NCI-H2107 (cell line): ENCODE data around the gene LSP1.

Source experiments
- DNase-seq: peaks from one replicate; lab custom pipeline; 2025; lab: John Stamatoyannopoulos, UW

LSP1 gene

DNA sequence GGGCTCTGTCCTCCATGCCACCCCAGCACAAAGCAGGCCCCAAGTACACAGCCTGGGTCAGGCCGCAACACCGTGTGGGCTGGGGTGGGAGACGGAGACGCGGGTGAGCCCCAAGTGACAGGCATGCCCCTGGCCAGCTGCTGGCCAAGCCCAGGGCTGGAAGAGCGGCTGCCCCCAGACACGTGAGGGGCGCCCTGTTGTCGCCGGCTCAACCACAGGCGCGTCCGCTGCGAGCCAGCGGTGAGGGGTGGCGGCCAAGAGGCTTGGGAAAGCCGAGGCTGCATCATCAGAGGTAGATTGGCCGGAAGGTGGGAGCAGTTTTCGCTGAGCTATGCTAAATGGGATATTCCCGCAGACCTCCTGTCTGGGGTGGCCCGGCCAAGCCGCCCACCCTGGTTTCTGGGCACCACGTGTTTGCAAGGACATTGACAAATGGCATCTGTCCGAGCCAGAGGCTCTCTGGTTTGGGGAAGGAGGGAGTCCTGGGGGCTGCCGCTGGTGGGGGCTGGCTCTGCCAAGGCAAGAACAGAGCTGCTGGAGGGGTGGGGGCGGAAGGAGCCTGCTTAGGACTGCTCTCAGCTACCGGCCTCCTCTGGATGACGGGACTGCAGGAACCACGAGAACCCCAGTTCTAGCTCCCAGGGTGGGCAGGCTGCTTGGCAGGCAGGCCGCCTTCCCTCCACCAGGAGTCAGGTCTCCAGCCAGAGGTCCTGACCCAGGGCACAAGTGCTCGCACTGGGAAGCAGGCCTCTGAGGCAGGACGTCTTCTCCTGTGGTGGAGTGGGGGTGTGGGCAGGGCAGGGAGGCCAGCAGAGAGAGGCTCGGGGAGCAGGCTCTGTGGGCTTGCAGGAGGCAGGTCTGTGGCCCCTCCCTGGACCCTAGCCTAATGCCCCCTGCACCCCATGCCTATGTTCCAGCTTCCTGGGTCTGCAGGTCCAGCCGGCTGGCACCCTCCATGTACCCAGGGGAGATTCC lies 38.3 kb downstream of the LSP1 start:
- DNase-seq, result no peak

DNA sequence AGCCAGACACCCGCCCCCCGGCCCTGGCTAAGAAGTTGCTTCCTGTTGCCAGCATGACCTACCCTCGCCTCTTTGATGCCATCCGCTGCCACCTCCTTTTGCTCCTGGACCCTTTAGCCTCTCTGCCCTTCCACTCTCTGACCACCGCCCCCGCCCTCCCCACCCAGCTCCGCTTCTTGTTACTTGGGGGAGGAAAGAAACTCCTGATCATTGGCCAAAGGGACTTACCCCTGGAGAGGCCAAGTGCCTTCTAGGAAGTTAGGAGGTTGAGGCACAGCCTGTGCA lies 38.9 kb downstream of the LSP1 start, which contains the start of gene PRR33:
Gene PRR33 (minus strand): TSS at position 65 of the 285 bp plus-strand sequence. CDS start 1,311 bp downstream, outside the sequence.
- DNase-seq, result no peak

DNA sequence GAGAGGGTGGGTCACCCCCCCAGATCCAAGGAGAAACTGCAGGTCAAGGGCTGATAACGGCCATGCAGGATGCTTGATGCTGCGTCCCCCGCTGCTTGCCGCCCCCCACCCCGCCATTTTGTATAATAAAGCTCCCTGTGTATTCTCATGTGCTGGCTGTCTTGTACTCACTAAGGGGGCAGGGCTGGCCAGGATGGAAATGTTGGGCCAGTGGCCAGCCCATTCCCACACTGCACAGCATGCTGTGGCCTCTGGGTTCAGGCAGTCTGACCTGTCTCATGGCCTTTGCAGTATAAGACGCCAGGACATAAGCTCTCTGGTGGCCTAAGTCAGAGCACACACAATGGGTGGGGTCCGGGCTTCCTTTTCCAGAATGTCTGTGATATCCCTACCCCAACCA lies 39.2 kb downstream of the LSP1 start:
- no peak for DNase-seq

DNA sequence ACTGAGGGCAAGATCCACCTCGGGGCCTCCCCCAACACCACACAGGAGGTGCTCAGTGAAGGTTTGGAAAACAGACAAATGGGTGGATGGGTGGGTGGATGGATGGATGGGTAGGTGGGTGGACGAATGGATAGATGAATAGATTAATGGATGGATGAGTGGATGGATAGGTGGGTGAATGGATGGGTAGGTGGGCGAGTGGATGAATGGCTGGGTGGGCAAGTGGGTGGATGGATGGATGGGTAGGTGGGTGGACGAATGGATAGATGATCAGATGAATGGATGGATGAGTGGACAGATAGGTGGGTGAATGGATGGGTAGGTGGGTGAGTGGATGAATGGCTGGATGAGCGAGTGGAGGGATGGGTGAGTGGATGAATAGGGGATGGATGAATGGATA lies 39.7 kb downstream of the LSP1 start:
- DNase-seq, result no peak

DNA sequence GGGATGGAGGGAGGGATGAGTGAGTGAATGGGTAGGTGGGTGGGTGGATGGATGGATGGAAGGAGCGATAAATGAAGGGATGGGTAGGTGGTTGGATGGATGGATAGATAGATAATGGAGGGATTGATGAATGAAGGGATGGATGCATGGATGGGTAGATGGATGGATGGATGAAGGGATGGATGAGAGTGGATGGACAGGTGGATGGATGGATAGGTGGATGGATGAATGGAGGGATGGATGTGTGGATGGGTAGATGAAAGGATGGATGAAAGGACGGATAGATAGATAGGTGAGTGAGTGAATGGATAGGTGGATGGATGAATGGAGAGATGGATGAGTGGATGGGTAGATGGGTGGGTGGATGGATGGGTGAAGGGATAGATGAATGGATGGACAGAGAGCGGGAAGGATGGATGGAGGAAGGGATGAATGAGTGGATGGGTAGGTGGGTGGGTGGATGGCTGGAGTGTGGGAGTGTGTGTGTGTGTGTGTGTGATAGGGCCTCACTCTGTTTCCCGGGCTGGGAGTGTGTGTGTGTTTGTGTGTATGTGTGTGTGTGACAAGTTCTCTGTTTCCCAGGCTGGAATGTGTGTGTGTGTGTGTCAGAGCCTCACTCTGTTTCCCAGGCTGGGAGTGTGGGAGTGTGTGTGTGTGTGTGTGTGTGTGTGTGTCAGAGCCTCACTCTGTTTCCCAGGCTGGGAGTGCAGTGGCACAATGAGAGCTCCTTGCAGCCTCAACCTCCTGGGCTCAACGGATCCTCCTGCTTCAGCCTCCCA lies 40.9 kb downstream of the LSP1 start:
- DNase-seq, result no peak

DNA sequence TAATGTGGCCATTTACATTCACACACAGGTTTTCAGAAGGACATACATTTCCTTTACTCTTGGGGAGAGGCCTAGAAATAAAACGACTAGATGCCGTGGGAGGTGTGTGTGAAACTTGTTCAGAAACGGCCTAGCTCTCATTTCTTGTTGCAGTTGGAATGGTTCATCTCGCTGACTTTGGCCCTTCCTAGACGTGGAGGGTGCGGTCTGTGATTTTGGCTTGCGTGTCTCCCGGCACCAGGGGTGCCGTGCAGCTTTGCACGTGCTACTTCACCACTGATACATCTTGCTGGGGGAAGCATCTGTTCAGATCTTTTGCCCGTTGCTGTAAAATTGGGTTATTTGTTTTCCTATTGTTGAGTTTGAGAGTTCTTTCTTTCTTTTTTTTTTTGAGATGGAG lies 41.9 kb downstream of the LSP1 start:
- DNase-seq, result no peak

DNA sequence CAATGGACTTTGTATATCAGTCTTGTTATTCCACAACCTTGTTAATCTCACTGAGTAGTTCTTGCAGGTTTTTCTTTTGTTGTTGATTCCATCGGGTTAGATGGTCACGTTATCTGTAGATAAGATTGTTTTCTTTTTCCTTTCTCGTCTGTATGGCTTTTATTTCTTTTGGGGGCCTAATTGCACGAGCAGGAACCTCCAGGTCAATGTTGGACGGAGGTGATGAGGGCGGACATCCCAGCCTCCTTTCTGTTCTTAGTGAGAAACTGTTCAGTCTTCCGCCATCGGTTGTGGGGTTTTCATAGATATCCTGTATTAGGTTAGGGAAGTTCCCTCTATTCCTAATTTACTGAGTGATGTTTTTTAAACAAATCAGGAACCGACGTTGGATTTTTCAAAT lies 43.6 kb downstream of the LSP1 start:
- no peak for DNase-seq

DNA sequence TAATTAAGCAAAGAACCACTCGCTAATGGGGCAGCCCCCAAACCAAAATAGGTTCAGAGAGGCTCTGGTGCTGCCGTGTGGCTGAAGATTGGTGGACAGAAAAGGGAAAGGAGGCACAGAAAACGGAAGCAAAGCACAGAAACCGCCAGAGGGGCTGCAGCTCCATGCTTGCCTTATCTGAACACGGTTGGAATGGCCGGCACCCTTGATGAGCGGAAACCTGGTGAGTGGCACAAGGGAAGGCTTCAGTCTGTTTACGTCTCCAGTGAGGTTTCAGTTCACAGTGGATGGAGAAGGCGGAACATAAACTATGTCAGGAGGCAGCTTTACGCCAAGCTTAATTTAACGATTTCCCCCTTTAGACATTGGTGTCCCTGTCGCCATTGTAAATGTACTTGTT lies 44.0 kb downstream of the LSP1 start:
- DNase-seq, result no peak

DNA sequence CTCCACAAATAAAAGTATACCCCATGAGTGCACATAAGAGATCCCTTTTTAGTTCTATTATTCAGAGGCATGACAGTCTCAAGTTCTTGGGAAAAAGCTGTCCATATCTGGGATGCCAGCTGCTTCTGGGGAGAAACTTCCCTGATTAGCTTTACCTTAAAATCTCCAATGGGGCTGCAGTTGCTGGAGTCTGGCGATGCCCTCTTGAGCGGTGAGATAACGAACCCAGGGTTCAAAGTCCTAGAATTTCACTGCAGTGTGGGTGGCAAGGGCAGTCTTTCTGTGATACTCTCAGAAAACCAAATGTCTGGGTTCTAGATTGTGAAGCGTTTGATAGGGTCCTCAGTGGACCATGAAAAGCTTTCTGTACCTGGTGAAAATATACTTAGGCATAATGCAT lies 46.2 kb downstream of the LSP1 start:
- DNase-seq, result no peak

DNA sequence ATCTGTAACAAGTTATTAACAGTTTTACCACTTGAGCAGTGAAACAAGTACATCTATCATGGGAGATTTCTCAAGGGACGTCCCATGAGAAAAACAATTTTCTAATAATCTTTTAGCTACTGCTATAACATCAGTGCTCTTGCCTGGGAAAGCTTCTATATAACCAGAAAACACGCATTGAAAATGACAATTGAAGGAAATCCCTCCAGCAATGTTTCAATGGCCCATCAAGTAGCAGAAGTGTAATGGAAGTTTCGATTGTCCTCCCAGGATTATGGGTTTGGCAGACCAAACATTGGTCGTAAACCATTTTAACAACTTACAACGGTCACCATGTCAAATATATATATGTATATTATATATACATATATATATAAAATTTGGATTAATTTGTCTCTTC lies 46.8 kb downstream of the LSP1 start:
- DNase-seq, result no peak

DNA sequence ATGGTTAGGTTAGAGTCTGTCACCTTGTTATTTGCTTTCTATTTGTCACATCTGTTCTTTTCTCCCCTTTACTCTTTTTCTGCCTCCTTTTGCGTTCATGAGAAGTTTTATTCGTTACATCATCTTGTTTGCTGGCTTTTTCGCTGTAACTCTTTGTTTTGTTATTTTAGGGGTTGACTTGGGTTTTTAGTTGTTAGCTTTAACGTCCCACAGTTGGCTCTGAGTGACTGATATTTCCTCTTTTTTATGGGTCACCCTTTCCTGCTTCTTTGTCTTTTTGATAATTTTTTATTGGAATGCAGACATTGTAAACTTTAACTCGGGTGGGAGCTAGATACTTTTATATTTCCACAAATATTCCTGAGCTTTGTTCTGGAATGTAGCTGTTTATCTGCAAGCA lies 53.3 kb downstream of the LSP1 start:
- no peak for DNase-seq

DNA sequence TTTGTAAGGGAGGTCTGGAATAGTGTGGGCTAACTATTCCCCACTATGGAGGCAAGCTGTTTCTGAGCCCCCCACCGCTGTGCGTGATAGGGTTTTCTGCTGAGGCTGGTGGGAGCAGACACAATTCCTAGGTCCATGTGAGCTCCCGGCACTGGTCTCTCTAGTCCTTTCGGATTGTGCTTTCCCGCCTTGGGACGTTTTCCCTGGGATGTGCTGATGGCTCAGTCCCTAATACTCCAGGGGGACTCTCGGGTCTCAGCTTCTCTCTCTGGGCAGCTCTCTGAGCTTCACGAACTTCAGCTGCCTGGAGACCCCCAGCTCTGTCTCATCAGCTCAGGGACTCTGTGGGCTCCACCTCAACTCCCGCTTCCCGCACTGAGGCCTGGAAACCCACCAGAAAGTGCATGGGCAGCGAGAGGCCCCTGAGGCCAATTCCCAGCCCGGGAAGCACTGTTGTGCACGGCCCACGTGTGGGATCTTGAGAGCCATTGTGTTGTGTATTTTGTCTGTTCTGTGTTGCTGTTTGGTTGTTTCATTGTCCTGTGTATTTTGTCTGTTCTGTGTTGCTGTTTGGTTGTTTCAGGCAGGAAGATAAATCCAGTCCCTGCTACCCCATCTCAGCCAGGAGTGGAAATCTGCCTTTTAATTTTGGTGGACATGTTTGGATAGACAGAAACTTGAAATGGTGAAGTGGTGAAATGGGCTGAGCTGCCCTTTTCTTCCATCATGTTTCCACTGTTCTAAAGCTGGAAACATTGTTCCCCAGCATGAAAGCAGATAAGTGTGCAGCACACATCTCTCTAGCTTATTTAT lies 53.9 kb downstream of the LSP1 start:
- no peak for DNase-seq

DNA sequence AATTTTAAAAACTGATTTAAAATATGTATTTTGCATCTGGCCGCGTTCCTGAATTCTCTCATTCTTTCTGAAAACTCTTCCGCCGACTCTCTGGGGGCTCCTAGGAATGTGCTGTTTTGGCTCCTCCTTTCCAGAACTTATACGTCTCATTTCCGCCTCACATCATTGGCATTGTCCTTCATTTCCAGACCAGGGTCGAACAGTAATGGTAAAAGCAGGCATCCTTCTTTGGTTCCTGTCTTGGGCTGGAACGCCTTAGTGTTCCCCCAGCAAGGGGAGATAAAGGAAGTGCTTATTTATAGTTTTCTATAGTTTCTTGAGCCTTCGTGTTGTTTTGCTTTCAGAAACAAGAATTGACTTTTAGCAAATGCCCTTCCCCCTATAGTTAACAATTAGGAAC lies 55.7 kb downstream of the LSP1 start:
- no peak for DNase-seq

DNA sequence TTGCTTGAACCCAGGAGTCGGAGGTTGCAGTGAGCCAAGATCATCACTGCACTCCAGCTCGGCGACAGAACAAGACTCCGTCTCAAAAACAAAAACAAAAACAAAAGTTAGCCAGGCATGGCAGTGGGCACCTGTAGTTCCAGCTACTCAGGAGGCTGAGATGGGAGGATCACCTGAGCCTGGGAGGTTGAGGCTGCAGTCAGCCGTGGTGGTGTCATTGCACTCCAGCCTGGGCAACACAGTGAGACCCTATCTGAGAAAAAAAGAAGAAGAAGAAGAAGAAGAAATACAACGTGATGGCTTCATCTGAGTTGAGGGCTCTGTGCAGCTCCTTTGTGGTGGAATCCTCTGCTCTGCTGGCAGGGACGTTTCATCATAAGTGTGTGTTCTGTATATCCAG lies 56.6 kb downstream of the LSP1 start:
- no peak for DNase-seq

DNA sequence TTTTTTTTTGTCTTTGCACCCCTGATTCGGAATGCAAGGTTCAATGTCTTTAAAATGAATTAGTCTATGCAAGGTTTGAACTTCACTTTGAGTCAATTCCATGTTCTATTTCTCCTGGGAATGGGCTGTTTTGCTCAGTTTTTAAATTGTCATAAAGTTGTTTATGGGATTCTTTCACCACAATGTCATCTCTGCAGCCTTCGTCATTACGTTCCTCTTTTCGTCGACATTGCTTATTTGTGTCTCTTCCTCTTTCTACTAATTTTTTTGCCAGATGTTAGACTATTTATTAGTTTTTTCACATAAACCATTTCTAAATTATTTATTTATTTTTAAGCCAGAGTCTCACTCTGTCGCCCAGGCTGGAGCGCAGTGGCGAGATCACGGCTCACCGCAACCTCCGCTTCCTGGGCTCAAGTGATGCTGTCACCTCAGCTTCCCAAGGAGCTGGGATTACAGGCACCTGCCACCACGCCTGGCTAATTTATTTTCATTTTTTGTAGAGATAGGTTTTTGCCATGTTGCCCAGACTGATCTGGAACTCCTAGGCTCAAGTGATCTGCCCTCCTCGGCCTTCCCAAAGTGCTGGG lies 59.5 kb downstream of the LSP1 start:
- no peak for DNase-seq

DNA sequence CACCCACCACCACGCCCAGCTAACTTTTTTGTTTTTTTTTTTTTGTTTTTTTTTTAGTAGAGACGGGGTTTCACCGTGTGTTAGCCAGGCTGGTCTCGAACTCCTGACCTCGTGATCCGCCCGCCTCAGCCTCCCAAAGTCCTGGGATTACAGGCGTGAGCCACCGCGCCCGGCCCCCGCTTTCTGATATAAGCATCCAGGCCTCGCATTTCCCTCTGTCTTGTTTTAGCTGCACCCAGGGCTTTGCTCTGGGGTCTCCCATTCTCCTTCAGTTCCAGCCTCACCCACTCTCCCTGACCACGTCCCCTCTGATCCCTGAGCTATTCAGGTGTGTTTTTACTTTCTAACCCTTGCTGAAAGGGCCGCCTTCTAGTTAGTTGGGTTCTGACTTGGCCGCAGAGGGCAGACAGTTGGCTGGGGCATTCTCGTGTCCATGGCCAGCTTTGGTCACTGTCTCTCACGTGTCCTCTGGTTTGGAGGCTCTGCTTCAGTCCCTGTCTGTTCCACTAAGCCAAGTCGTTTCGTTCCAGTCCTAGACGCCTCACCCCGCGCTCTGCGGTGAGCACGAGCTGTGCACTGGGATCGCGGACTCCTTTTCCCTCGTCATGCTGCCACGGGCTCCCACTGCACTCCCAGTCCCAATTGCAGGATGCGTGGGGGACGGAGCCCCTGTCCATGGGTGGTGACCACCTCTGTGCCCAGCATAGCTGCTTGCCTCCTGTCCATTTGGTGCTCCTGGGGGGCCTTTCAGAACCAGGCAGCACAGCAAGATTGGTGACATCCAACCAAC lies 60.6 kb downstream of the LSP1 start:
- no peak for DNase-seq

DNA sequence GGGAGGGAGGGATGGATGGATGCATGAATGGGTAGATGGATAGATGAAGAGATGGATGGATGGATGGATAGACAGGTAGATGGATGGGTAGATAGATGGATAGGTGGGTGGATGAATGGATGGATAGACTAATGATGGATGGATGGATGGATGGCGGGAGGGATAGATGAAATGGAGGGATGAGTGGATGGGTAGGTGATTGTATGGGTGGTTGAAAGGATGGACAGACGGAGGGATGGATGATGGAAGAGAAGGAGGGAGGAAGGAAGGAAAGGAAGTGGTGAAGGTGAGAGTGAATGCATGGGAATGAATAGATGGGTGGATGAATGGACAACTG lies 62.9 kb downstream of the LSP1 start:
- no peak for DNase-seq

DNA sequence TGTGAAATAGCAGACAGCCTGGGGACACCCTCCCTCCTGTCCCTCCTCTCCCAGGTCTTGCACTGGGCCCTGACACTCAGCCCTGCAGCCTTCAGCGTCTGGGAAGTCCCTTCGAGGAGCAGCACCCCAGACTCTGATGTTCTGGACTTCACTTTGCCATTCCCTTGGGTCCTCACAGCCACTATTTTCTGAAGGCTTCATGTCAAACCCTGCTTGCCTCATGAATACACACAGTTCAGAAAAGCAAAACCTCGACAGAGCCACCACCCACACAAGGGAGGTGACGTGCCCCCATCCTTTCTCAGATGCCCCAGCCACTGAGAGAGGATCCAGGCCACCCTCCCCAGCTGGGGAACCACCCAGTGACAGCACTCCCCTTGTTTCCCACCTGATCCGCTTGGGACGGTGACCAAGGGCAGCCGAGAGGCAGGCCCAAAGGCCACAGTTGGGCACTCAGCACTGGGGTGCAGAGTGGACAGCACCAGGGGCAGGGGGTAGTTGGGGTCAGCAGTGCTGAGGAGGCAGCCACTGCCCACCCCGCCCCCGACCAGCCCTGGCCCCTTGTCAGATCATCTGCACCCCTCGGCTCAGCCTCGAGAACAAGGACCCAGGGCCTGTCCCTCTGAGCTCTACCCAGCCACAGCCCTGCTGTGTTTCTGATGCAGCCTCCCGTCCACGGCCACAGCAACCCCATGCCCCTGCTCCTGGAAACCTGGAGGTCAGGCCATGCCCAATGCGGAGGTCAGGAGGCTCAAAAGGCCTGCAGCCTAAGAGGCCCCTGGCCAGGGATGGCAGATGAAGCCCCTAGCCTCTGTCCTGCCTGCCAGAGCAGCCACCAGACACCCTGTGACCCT lies 63.5 kb downstream of the LSP1 start:
- no peak for DNase-seq

DNA sequence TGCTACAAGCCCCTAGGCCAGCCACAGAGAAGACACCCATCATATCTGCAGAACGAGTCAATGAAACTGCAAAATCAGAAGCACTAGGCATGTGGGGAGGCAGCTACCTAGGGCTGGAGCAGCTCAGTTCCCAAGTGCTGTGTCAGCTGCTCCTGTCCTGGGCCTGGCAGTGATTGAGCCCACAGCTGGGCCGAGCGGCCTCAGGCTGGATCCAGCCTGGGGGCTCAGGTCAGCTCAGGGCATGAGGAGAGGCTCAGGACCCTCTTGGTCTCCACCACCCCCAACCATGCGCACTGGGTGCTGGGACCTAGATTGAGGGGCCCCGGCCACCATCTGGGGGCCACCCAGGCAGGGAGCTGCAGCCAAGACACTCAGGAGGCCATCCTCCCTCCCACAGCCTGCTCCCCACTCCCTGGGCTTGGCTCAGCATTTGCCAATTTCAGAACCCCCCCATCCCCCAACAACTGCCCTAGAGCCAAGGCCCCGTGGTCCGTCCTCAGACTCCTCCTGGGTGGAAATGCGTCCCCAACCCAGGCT lies 64.2 kb downstream of the LSP1 start:
- DNase-seq, result no peak
